HG02870 (cell line): Measurements from ENCODE around the gene DRD1.
"Not testable (repeated sequence)": the region's sequence is repeated elsewhere in the genome, so short reads cannot be mapped to it uniquely, and the experiment has no call there.

Experiments used
- ATAC-seq: cut with Tn5 transposase; IDR thresholded peaks from one replicate; pipeline ENCODE4 v1.9.1; 2021; ENCODE audit warnings: mild to moderate bottlenecking, moderate library complexity; ENCODE audit not compliant: unreplicated experiment

Gene DRD1

GRCh38 chr5:175436359-175436758 is 7.6 kb downstream of the DRD1 start:
- no peak for ATAC-seq

DNA sequence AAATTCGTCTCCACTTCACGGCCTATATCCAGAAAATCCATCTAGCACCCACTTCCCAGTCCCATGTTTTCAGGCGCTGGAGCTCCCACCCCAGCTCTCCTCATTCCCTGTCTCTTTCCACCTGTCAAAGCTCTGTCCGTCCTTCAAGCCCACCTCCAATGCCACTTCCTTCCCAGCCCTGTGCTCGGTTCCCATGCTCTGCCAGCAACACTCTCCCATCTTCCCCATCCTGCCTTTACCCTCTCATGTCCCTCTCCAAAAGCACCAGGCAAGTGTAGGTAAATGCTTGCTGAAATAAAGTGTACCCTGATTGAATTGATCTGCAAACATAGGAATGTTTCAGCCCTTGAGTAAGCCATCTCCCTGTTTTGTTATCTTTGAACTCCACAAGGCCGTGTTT is 9.2 kb downstream of the DRD1 start:
- no peak for ATAC-seq

GRCh38 chr5:175427762-175428161 is 16.2 kb downstream of the DRD1 start:
- ATAC-seq: no peak

GRCh38 chr5:175424594-175424993 is 19.4 kb downstream of the DRD1 start:
- not testable (repeated sequence) for ATAC-seq

DNA sequence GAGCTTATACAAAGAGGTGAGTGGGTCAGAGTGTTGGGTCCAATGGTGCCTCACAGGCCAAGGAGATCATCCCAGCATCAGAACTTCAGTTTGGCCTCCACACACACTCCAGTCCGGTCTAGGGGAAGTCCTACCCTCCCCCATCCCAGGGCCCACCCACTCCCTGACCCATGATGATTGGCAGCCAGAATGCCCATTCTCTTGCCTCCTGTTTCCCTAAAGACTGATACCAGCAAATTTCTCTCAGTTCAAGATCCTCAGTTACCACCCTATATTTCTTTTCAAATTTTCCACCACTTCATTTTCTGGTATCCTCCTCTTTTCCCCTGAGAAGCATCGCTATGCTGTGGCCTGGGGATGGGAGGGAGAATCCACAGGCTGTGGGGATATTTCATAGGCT is 21.9 kb downstream of the DRD1 start:
- ATAC-seq: no peak

- ATAC-seq: no peak
Observed at GRCh38 chr5:175420383-175420782, 23.6 kb downstream of the DRD1 start.

DNA sequence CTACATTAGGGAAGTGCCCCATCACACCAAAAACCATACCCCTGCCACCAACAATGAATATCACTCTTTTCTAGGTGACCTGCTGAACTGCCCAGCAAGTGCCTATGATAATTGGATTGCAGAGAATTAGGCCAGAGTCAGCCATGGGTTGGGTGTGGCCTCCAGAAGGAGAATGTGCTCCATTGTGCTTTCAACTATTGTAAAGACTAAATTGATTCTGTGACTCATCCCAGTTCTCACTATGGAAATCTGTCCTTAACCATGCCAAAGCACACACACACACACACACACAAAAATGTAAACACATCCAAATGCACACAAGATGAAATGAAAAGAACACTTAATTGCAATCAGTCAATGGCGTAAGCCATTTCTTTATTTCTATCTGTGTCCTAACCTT is 25.7 kb downstream of the DRD1 start:
- no peak for ATAC-seq

DNA sequence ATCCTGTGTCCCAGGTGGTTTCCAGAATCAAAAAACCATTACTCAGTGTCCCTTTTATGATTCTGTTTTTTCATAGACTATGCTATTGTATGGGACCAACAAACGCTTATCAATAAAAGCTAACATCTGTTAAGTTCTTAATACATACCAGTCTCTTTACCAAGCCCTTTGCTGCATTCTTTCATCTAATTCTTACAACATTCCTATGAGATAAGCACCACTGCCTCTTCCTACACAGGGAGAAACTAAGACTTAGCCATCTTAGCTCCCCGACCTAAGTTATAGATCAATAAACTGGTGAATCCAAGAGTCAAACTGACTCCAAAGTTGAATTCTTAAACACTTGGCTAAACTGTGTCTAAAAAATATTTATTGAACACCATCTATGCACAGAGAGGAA is 26.6 kb downstream of the DRD1 start:
- ATAC-seq: no peak

DNA sequence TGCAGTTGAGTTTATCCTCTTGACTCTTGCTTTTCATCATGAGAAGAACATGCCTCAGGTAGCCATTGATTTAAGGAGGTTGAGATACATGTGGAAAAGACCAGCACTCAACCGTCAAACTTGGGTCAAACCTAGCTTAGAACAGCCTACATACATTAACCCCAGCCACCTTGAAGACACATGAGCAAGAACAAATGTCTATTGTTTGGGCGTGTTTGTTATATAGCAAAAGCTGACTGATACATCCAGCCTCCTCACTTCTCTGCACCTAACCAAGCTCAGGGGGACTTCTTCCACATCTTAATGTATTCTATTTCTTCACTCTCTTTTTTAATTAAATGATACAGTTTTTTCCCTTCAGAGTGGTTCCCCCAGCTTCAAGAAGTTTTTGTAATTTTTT is 28.7 kb downstream of the DRD1 start:
- no peak for ATAC-seq

DNA sequence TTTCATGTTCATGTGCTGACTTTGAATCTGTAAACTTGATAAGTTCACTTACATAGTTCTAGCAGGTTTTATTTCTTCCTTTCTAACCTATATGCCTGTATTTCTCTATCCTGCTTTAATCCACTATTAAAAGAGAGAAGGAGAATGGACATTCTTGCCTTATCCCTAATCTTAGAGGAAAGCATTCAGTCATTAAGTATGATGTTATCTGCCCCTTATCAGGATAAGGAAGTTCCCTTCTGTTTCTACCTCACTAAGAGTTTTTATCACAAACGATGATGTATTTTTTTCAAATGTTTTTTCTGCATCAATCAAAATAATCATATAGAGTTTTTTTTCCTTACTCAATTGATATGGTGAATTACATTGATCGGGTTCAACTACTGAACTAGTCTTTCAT is 33.1 kb downstream of the DRD1 start:
- ATAC-seq: no peak

DNA sequence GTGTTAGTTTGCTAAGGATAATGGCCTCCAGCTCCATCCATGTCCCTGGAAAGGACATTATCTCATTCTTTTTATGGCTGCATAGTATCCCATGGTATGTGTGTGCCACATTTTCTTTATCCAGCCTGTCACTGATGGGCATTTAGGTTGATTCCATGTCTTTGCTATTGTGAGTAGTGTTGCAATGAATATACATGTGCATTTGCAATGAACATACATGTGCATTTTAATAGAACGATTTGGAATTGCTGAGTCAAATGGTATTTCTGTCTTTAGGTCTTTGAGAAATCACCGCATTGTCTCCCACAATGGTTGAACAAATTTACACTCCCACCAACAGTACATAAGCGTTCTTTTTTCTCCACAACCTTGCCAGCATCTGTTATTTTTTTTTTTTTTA is 37.7 kb downstream of the DRD1 start:
- ATAC-seq: no peak

- ATAC-seq: not testable (repeated sequence)
Observed at GRCh38 chr5:175397590-175398297, 46.2 kb downstream of the DRD1 start.

GRCh38 chr5:175395430-175395829 is 48.6 kb downstream of the DRD1 start:
- not testable (repeated sequence) for ATAC-seq

- ATAC-seq: no peak
Observed at GRCh38 chr5:175394601-175395000, 49.4 kb downstream of the DRD1 start.

- ATAC-seq: no peak
Observed at GRCh38 chr5:175393897-175394296, 50.1 kb downstream of the DRD1 start.

DNA sequence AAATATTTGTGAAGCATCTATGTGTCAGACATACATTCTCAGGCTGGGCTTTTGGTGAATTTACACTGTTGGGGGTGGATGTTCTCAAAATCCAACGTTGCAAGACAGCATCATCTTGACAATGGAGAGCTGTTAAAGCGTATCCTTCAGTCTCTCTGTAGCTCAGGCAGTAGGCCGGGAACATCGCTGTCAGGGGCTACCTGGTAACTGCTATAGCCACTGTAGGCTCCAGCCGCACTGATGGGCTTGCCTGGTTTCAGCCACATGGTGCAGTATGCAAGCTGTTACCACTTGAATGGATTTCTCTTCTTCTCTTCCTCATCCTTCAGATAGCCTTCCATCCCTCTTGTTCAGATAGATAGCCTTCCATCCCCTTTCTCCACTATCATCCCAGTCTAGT is 51.7 kb downstream of the DRD1 start:
- no peak for ATAC-seq

DNA sequence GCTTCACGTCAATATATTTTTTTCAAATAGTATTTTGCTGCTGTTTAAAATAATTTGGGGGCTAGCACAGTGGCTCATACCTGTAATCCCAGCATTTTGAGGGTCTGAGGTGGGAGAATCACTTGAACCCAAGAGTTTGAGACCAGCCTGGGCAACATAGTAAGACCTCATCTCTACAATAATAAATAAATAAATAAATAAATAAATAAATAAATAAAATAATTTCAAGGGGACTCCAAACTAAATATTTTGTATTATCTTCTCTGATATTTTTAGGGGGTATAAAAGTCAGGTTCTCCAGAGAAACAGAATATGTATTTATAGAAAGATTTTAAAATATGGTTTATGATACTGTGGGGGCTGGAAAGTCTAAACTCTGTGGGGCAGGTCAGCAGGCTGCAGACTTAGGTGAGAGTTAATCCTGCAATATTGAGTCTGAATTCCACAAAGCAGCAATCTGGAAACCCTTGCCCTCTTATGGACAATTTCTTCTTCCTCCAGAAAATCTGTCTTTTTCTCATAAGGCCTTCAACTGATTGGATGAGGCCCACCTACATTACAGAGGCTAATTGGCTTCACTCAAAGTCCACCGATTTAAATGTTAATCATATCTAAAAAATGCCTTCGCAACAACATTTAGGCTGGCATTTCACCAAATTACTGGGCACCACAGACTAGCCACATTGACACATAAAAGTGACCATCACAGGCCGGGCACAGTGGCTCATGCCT is 53.5 kb downstream of the DRD1 start:
- ATAC-seq: no peak
